Measurements from ENCODE around the gene ALK. TPM values are rescaled to one million over a fixed set of nuclear protein-coding genes. Genes with fewer than 3 reads are reported as not detected.

Gene ALK
- total RNA-seq, 1 experiment from 2014 or later, result 0.87 TPM

DNA sequence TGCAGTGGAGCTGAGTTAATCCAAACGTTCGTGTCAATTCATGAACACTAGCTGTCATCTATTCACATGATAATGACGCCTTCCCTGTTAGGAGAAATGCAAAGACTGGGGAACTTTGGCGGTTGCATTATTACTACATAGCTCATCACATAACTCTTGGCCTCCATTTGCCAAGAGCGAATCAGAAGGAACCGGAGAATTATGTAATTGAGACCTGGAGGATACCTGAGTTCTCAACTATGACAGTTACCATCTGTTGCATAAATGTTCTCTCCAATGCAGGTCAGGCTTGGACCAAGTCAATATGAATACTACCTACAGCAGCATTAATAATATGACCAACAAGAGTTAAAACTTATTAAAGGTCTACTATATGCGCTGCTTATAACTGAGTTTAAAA lies 531.7 kb downstream of the ALK start:
- Histone ChIP-seq H3K27ac (ENCODE audit: low read length) (no peak overlapping the region), H3K4me3 (ENCODE audit: low read length) (no peak overlapping the region), H3K9me3 (ENCODE audit: low read length) (no peaks in the 10 kb centered on the region), H3K4me2 (ENCODE audit: low read length) (no peak overlapping the region), H4K20me1 (ENCODE audit: low read length) (no peaks in the 10 kb centered on the region), H3K79me2 (ENCODE audit: low read length) (no peaks in the 10 kb centered on the region), H3K9ac (ENCODE audit: low read length) (no peak overlapping the region), H3K36me3 (ENCODE audit: low read depth, low read length) (no peaks in the 10 kb centered on the region), H3F3A (ENCODE audit: low read length, unreplicated experiment) (no peaks in the 10 kb centered on the region), H3K27me3 (ENCODE audit: low read length) (no peaks in the 10 kb centered on the region), H3K4me1 (ENCODE audit: insufficient read depth, low read length) (no peaks in the 10 kb centered on the region), H2AFZ (ENCODE audit: low read length) (no peak overlapping the region), H3K9me2 (replicated peaks; ENCODE audit: low read length) (no peaks in the 10 kb centered on the region)
- no peak for ATAC-seq
- no peak for DNase-seq
- TF ChIP-seq, protein P1, sequence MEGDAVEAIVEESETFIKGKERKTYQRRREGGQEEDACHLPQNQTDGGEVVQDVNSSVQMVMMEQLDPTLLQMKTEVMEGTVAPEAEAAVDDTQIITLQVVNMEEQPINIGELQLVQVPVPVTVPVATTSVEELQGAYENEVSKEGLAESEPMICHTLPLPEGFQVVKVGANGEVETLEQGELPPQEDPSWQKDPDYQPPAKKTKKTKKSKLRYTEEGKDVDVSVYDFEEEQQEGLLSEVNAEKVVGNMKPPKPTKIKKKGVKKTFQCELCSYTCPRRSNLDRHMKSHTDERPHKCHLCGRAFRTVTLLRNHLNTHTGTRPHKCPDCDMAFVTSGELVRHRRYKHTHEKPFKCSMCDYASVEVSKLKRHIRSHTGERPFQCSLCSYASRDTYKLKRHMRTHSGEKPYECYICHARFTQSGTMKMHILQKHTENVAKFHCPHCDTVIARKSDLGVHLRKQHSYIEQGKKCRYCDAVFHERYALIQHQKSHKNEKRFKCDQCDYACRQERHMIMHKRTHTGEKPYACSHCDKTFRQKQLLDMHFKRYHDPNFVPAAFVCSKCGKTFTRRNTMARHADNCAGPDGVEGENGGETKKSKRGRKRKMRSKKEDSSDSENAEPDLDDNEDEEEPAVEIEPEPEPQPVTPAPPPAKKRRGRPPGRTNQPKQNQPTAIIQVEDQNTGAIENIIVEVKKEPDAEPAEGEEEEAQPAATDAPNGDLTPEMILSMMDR (conservative IDR thresholded peaks at IDR 0.05; ENCODE audit: low read depth, low read length), result no peak
- TF ChIP-seq EZH2phosphoT487 (IDR thresholded peaks at IDR 0.05; ENCODE audit: borderline replicate concordance, low read length) (no peak), EZH2 (IDR thresholded peaks at IDR 0.05; ENCODE audit: low read length, unreplicated experiment) (no peak)
- BruUV-seq (replicated peaks), result no TSS peak
- CTCF ChIA-PET, result no interaction called here
- intact Hi-C loops (cut with micrococcal nuclease), result no loop called here
- POLR2A ChIA-PET (ENCODE audit: unreplicated experiment), result no interaction called here

DNA sequence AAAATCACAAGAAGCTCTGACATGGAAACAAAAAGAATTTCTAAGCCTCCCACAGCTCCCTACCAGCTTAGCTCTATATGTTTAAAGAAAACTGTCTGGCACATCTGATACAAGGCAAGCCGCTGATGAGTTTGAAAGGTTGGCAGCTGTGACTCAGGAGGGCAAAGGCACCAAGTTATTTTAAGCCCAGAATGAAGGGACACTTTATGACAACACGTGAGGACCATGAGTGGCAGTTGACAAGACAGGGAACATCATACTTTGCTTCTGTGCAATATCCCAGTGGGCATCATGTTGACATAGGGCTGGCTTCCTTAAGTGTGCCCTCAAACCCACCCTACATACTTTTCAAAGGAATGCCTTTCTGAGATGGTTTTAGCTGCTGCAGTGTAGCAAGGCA lies 533.3 kb downstream of the ALK start:
- TF ChIP-seq, protein P1 (conservative IDR thresholded peaks at IDR 0.05; ENCODE audit: low read depth, low read length), result no peak
- TF ChIP-seq EZH2phosphoT487 (IDR thresholded peaks at IDR 0.05; ENCODE audit: borderline replicate concordance, low read length) (no peak), EZH2 (IDR thresholded peaks at IDR 0.05; ENCODE audit: low read length, unreplicated experiment) (no peak)
- H3K27me3 ChIP-seq (ENCODE audit: low read length), result no peaks in the 10 kb centered on the region

DNA sequence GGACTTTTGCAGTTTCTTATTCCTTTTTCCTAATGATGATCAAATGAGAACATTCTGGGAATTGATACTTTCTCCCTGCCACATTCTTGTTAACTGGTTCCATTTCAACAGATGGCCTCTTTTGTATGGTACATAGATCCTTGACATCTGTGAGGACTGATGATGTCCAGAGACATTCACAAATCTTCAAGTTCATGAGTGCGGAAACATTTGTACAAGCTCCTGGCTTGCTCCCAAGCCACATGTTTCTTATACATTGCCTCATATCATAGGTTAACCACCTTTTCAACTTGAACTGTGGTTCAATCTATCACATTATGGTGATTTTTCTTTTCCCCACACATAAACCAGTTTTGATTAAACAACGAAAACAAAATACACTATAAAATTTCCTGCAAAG lies 538.9 kb downstream of the ALK start:
- ChIA-PET CTCF (no interaction called here), POLR2A (ENCODE audit: unreplicated experiment) (no interaction called here)
- intact Hi-C loops (cut with micrococcal nuclease), result no loop called here
- Histone ChIP-seq H3K9ac (ENCODE audit: low read length) (no peak overlapping the region), H3F3A (ENCODE audit: low read length, unreplicated experiment) (no peaks in the 10 kb centered on the region), H3K4me2 (ENCODE audit: low read length) (no peak overlapping the region), H2AFZ (ENCODE audit: low read length) (no peak overlapping the region), H3K79me2 (ENCODE audit: low read length) (no peaks in the 10 kb centered on the region), H3K4me1 (ENCODE audit: insufficient read depth, low read length) (no peaks in the 10 kb centered on the region), H3K4me3 (ENCODE audit: low read length) (no peak overlapping the region), H3K36me3 (ENCODE audit: low read depth, low read length) (no peaks in the 10 kb centered on the region), H3K9me3 (ENCODE audit: low read length) (no peaks in the 10 kb centered on the region), H3K9me2 (replicated peaks; ENCODE audit: low read length) (no peaks in the 10 kb centered on the region), H3K27ac (ENCODE audit: low read length) (no peak overlapping the region), H4K20me1 (ENCODE audit: low read length) (no peaks in the 10 kb centered on the region), H3K27me3 (ENCODE audit: low read length) (no peaks in the 10 kb centered on the region)
- no peak for ATAC-seq
- no peak for DNase-seq
- TF ChIP-seq, protein P1 (conservative IDR thresholded peaks at IDR 0.05; ENCODE audit: low read depth, low read length), result no peak
- TF ChIP-seq EZH2phosphoT487 (IDR thresholded peaks at IDR 0.05; ENCODE audit: borderline replicate concordance, low read length), result no peak
- TF ChIP-seq EZH2 (IDR thresholded peaks at IDR 0.05; ENCODE audit: low read length, unreplicated experiment), result no peak
- BruUV-seq (replicated peaks), result no TSS peak

More for the DNA sequence above, 533.3 kb downstream of the ALK start:
- H3K4me1 ChIP-seq (ENCODE audit: insufficient read depth, low read length), result no peaks in the 10 kb centered on the region
- no peak for DNase-seq
- intact Hi-C loops (cut with micrococcal nuclease), result no loop called here
- H3K36me3 ChIP-seq (ENCODE audit: low read depth, low read length), result no peaks in the 10 kb centered on the region
- H3K79me2 ChIP-seq (ENCODE audit: low read length), result no peaks in the 10 kb centered on the region
- no peak overlapping the region for H3K9ac ChIP-seq (ENCODE audit: low read length)
- H3F3A ChIP-seq (ENCODE audit: low read length, unreplicated experiment), result no peaks in the 10 kb centered on the region
- ATAC-seq, result no peak
- no peaks in the 10 kb centered on the region for H3K9me2 ChIP-seq (replicated peaks; ENCODE audit: low read length)
- POLR2A ChIA-PET (ENCODE audit: unreplicated experiment), result no interaction called here
- no peak overlapping the region for H3K4me3 ChIP-seq (ENCODE audit: low read length)
- no peak overlapping the region for H3K4me2 ChIP-seq (ENCODE audit: low read length)
- no peaks in the 10 kb centered on the region for H4K20me1 ChIP-seq (ENCODE audit: low read length)
- no peaks in the 10 kb centered on the region for H3K9me3 ChIP-seq (ENCODE audit: low read length)
- BruUV-seq (replicated peaks), result no TSS peak
- no peak overlapping the region for H3K27ac ChIP-seq (ENCODE audit: low read length)
- no peak overlapping the region for H2AFZ ChIP-seq (ENCODE audit: low read length)
- CTCF ChIA-PET, result no interaction called here
